Measurements from ENCODE around the gene SLC9A9. TPM values are rescaled to one million over a fixed set of nuclear protein-coding genes. Genes with fewer than 3 reads are reported as not detected.

Gene SLC9A9
- total RNA-seq, 1 donor from 2014 or later, result 0.22 TPM

DNA sequence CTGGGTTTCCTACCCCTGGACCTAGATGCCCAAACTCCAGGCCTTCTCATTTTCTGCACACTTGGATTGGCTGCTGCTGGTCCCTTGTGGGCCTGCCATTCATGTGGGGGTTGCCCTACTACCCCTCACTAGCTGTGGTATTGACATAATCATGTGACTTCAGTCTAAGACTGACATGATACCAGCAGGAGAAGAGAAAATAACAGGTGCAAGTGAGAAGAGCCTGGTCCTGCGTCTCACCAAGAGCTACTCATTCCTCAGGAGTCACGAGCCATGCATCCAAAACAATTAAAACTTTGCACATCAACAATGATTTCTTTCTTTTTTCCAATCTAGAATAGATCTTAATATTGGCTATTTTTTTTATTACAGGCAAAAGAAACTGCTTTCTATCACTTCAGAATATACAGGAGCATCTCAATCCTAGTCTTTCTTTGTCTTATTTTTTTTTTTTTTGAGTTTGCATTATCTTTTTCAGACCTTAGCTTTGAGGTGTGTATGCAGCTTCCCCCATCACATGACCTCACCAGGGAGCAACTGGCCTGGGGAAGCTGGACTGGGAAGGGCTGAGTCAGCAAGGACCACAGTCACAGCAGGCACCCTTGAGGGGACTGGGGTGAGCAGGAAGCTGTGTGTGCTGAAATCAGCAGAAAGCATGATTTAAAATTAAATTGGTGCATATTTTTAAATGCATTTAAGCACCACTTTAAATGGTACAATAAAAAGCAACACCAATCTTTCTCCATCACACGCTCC, 27.6 kb downstream of the SLC9A9 start:
- no peak overlapping the region for H3K9ac ChIP-seq
- no peaks in the 10 kb centered on the region for H4K20me1 ChIP-seq (ENCODE audit: low read depth)
- H3K79me2 ChIP-seq (ENCODE audit: low read depth), result no peaks in the 10 kb centered on the region
- Mint-ChIP-seq H3K4me3 (no peak overlapping the region), H3K9me3 (no peaks in the 10 kb centered on the region), H3K27me3 (ENCODE audit: insufficient read depth, low read depth) (peaks cover 4% of the 10 kb centered on the region), H3K36me3 (no peaks in the 10 kb centered on the region), H3K4me1 (peaks cover 15% of the 10 kb centered on the region), H3K27ac (peak overlapping the region; percentile 46)
- H3K9me3 ChIP-seq (ENCODE audit: low read depth), result no peaks in the 10 kb centered on the region
- no peak overlapping the region for H3K4me2 ChIP-seq
- no peaks in the 10 kb centered on the region for H3K4me1 ChIP-seq
- no peak overlapping the region for H3K4me3 ChIP-seq
- no peak for DNase-seq (ENCODE audit: low spot score)
- no peak overlapping the region for H3K27ac ChIP-seq
- H3F3A ChIP-seq (ENCODE audit: low read depth), result no peaks in the 10 kb centered on the region
- TF ChIP-seq EZH2 (IDR thresholded peaks at IDR 0.05) (no peak), CTCF (IDR thresholded peaks at IDR 0.05) (no peak), EZH2phosphoT487 (IDR thresholded peaks at IDR 0.05) (no peak)
- no peak overlapping the region for H2AFZ ChIP-seq (replicated peaks)
- no peaks in the 10 kb centered on the region for H3K36me3 ChIP-seq
- no peaks in the 10 kb centered on the region for H3K27me3 ChIP-seq

GRCh38 chr3:143819890-143820289, 28.4 kb downstream of the SLC9A9 start:
- H3K9me3 ChIP-seq (ENCODE audit: low read depth), result no peaks in the 10 kb centered on the region
- H3K9ac ChIP-seq, result no peak overlapping the region
- no peaks in the 10 kb centered on the region for H3K4me1 ChIP-seq
- no peaks in the 10 kb centered on the region for H3F3A ChIP-seq (ENCODE audit: low read depth)
- H3K27me3 ChIP-seq, result no peaks in the 10 kb centered on the region
- Mint-ChIP-seq H3K4me3 (no peak overlapping the region), H3K27ac (no peak overlapping the region), H3K27me3 (ENCODE audit: insufficient read depth, low read depth) (peaks cover 4% of the 10 kb centered on the region), H3K9me3 (no peaks in the 10 kb centered on the region), H3K4me1 (peaks cover 15% of the 10 kb centered on the region), H3K36me3 (no peaks in the 10 kb centered on the region)
- H2AFZ ChIP-seq (replicated peaks), result no peak overlapping the region
- no peak for DNase-seq (ENCODE audit: low spot score)
- TF ChIP-seq EZH2 (IDR thresholded peaks at IDR 0.05) (no peak), EZH2phosphoT487 (IDR thresholded peaks at IDR 0.05) (no peak), CTCF (IDR thresholded peaks at IDR 0.05) (no peak)
- no peak overlapping the region for H3K4me3 ChIP-seq
- H3K27ac ChIP-seq, result no peak overlapping the region
- no peak overlapping the region for H3K4me2 ChIP-seq
- H4K20me1 ChIP-seq (ENCODE audit: low read depth), result no peaks in the 10 kb centered on the region
- H3K79me2 ChIP-seq (ENCODE audit: low read depth), result no peaks in the 10 kb centered on the region
- no peaks in the 10 kb centered on the region for H3K36me3 ChIP-seq

DNA sequence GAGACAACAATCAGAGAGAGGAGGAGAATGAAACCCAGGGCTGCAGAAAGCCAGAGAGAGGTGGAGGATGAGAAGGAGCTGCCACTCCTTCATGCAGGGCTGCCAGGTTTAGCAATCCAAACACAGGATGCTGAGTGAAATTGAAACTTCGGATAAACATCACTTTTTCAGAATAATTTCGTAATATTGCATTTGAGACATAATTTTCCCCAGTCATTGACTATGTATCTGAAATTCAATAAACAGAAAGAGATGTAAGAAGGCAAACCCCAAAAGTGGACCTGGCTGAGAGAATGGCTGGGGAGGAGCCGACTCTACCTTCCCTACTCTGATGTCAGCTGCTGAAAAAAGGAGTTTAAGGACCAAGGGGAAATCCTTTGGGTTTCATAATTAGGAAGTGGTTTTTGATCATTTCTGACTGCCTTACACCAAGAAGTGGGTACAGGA, 33.8 kb downstream of the SLC9A9 start:
- Histone ChIP-seq H3K27me3 (no peaks in the 10 kb centered on the region), H3K27ac (no peak overlapping the region), H3K36me3 (no peaks in the 10 kb centered on the region), H2AFZ (replicated peaks) (peak overlapping the region; percentile 52), H4K20me1 (ENCODE audit: low read depth) (no peaks in the 10 kb centered on the region), H3K9me3 (ENCODE audit: low read depth) (no peaks in the 10 kb centered on the region), H3K4me3 (no peak overlapping the region), H3K4me1 (no peaks in the 10 kb centered on the region), H3F3A (ENCODE audit: low read depth) (no peaks in the 10 kb centered on the region), H3K9ac (no peak overlapping the region), H3K79me2 (ENCODE audit: low read depth) (no peaks in the 10 kb centered on the region), H3K4me2 (no peak overlapping the region)
- Mint-ChIP-seq H3K9me3 (no peaks in the 10 kb centered on the region), H3K36me3 (no peaks in the 10 kb centered on the region), H3K4me3 (no peak overlapping the region), H3K27ac (no peak overlapping the region), H3K27me3 (ENCODE audit: insufficient read depth, low read depth) (peaks cover 4% of the 10 kb centered on the region), H3K4me1 (peaks cover under 1% of the 10 kb centered on the region)
- TF ChIP-seq EZH2phosphoT487 (IDR thresholded peaks at IDR 0.05) (no peak), EZH2 (IDR thresholded peaks at IDR 0.05) (no peak), CTCF (IDR thresholded peaks at IDR 0.05) (no peak)
- no peak for DNase-seq (ENCODE audit: low spot score)

Data from neural progenitor cell (in vitro differentiated cells).